Measurements from ENCODE around the gene NRARP. TPM values are rescaled to one million over a fixed set of nuclear protein-coding genes. Genes with fewer than 3 reads are reported as not detected.

NRARP gene
- total and polyA plus RNA-seq, 4 donors, result 2.1 to 10.8 (median 5.8) TPM

GRCh38 chr9:137255448-137256114 is 46.5 kb downstream of the NRARP start:
- DNase-seq (no peak), ATAC-seq (ENCODE audit: insufficient read depth, low FRiP score) (peak; percentile 37)
- H3K4me3 ChIP-seq, result peak overlapping the region; percentile 98
- H3K36me3 ChIP-seq (ENCODE audit: control insufficient read depth in 4 of 4, insufficient read depth in 4 of 4, low read length in 4 of 4), result peaks cover 3 to 17% (median 13%) of the 10 kb centered on the region in 4 donors
- peaks cover 0 to 22% (median 12%) of the 10 kb centered on the region in 5 donors for H3K4me1 ChIP-seq (ENCODE audit: control insufficient read depth in 5 of 5, insufficient read depth in 5 of 5, low read length in 5 of 5)
- no peaks in the 10 kb centered on the region for H3K27me3 ChIP-seq (ENCODE audit: control insufficient read depth in 3 of 3, insufficient read depth in 3 of 3, low read length in 2 of 3)
- H3K27ac ChIP-seq (ENCODE audit: low read depth in 1 of 2, low read length in 1 of 2), result peak overlapping the region; percentile 70 to 78
- WGBS, 2 donors, result 2 to 4% methylated on average over 46 to 51 of the region's 51 CpGs
- TF ChIP-seq, protein P1, sequence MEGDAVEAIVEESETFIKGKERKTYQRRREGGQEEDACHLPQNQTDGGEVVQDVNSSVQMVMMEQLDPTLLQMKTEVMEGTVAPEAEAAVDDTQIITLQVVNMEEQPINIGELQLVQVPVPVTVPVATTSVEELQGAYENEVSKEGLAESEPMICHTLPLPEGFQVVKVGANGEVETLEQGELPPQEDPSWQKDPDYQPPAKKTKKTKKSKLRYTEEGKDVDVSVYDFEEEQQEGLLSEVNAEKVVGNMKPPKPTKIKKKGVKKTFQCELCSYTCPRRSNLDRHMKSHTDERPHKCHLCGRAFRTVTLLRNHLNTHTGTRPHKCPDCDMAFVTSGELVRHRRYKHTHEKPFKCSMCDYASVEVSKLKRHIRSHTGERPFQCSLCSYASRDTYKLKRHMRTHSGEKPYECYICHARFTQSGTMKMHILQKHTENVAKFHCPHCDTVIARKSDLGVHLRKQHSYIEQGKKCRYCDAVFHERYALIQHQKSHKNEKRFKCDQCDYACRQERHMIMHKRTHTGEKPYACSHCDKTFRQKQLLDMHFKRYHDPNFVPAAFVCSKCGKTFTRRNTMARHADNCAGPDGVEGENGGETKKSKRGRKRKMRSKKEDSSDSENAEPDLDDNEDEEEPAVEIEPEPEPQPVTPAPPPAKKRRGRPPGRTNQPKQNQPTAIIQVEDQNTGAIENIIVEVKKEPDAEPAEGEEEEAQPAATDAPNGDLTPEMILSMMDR (IDR thresholded peaks at IDR 0.05; ENCODE audit: control extremely low read depth, extremely low read depth), result no peak
- no peaks in the 10 kb centered on the region for H3K9me3 ChIP-seq (ENCODE audit: control insufficient read depth in 4 of 4, insufficient read depth in 3 of 4, low read length in 3 of 4)
- H3K9ac ChIP-seq (ENCODE audit: insufficient read depth in 1 of 2, low read length in 2 of 2), result peak overlapping the region; percentile 53 to 68

GRCh38 chr9:137254624-137255447 is 47.2 kb downstream of the NRARP start, which contains the start of gene NELFB:
Gene NELFB (plus strand): TSS chr9:137255327.
- peak; percentile 93 to 95 (median 94) for DNase-seq
- H3K27ac ChIP-seq (ENCODE audit: low read depth in 1 of 2, low read length in 1 of 2), result peak within 1 kb of the TSS; percentile 70 to 78
- H3K27me3 ChIP-seq (ENCODE audit: control insufficient read depth in 3 of 3, insufficient read depth in 3 of 3, low read length in 2 of 3), result no peaks in the 10 kb centered on the region
- H3K9ac ChIP-seq (ENCODE audit: insufficient read depth in 1 of 2, low read length in 2 of 2), result peak within 1 kb of the TSS; percentile 53 to 68
- H3K9me3 ChIP-seq (ENCODE audit: control insufficient read depth in 4 of 4, insufficient read depth in 3 of 4, low read length in 3 of 4), result no peaks in the 10 kb centered on the region
- 2% methylated on average over 91 to 105 of the region's 105 CpGs for WGBS, 2 donors
- ATAC-seq (ENCODE audit: insufficient read depth, low FRiP score), result peak; percentile 89
- TF ChIP-seq, protein P1 (IDR thresholded peaks at IDR 0.05; ENCODE audit: control extremely low read depth, extremely low read depth), result no peak
- peak within 1 kb of the TSS; percentile 98 for H3K4me3 ChIP-seq
- peaks cover 0 to 22% (median 12%) of the 10 kb centered on the region in 5 donors for H3K4me1 ChIP-seq (ENCODE audit: control insufficient read depth in 5 of 5, insufficient read depth in 5 of 5, low read length in 5 of 5)
- peaks cover 3 to 17% (median 13%) of the 10 kb centered on the region in 4 donors for H3K36me3 ChIP-seq (ENCODE audit: control insufficient read depth in 4 of 4, insufficient read depth in 4 of 4, low read length in 4 of 4)

DNA sequence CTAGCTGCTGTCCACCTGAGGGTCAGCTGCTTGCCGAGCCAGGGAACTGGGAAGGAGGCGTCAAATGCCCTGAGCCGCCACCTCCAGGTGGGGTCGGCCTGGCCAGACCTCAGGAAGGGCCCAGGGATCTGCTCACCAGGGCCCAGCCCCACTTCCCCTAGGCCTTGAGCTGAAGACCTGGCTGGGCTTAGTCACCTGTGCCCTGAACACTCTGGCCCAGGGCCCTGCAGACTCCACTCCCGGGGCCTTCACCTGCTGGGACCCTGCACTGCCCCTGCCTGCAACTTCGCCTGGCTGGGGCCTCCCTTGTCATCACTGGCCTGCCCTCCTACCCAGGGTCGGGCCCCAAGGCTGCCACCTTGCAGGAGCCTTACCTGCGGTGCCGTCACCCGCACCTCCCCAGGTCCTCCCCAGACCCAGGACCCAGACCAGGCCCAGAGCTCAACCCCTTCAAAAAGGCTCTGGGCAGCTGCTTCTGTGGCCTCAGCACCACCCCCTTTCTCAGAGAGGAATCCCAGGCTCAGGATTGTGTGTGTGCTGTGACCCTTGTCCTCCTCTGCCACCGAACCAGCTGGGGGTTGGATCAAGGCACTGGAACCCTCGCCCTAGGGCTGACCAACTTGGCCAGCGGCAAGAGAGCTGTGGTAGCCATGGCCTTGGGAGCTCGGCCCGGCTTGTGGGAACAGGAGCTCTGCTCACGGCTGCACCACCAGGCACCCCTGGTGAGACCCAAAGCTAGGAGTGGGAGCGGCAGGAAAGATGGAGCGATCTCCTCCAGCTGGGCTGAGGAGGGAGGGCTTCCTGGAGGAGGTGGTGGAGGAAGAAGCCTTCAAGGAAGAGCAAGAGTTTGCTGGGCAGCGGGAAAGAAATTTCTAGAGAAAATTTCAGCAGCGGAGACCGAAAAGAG is 48.1 kb downstream of the NRARP start:
- 68 to 79% methylated on average over 21 of the region's 21 CpGs for WGBS, 2 donors
- no peak overlapping the region for H3K27ac ChIP-seq (ENCODE audit: low read depth in 1 of 2, low read length in 1 of 2)
- DNase-seq, result no peak
- TF ChIP-seq, protein P1 (IDR thresholded peaks at IDR 0.05; ENCODE audit: control extremely low read depth, extremely low read depth), result no peak
- H3K27me3 ChIP-seq (ENCODE audit: control insufficient read depth in 3 of 3, insufficient read depth in 3 of 3, low read length in 2 of 3), result no peaks in the 10 kb centered on the region
- H3K4me3 ChIP-seq, result no peak overlapping the region
- peaks cover 0 to 14% (median 9%) of the 10 kb centered on the region in 4 donors for H3K36me3 ChIP-seq (ENCODE audit: control insufficient read depth in 4 of 4, insufficient read depth in 4 of 4, low read length in 4 of 4)
- H3K9ac ChIP-seq (ENCODE audit: insufficient read depth in 1 of 2, low read length in 2 of 2), result peak overlapping the region in 1 of 2 donors; percentile 13
- H3K4me1 ChIP-seq (ENCODE audit: control insufficient read depth in 5 of 5, insufficient read depth in 5 of 5, low read length in 5 of 5), result peaks cover 0 to 22% (median 12%) of the 10 kb centered on the region in 5 donors
- ATAC-seq (ENCODE audit: insufficient read depth, low FRiP score), result no peak
- no peaks in the 10 kb centered on the region for H3K9me3 ChIP-seq (ENCODE audit: control insufficient read depth in 4 of 4, insufficient read depth in 3 of 4, low read length in 3 of 4)
